ENCODE data around the gene DUOX2.

- TF ChIP-seq CEBPB (IDR thresholded peaks at IDR 0.05) (no peak), MAX (IDR thresholded peaks at IDR 0.05) (no peak), CREB1 (IDR thresholded peaks at IDR 0.05; ENCODE audit: low read depth) (no peak)
Observed at GRCh38 chr15:45157974-45158373, 44.0 kb upstream of the DUOX2 start.
